Gastroesophageal sphincter (tissue), 4 donors: ENCODE data around the gene MYO3B. TPM values are rescaled to one million over a fixed set of nuclear protein-coding genes. Genes with fewer than 3 reads are reported as not detected.

Source experiments
- ATAC-seq: fragments of 150-250 bp; one replicate; pipeline ENCODE4 v1.9.1; 2016; ENCODE audit warnings: mild to moderate bottlenecking, moderate library complexity
- H3K27ac ChIP-seq, 4 donors: fragments of 200-600 bp; sonication (generic) in 3 of 4; 1 replicate in 3 of 4; 2 replicates in 1 of 4; pipeline ENCODE4 v1.5.1; 2016 to 2019
- H3K27me3 ChIP-seq: fragments of 200-600 bp; sonication (generic); one replicate; pipeline ENCODE4 v1.5.1; 2019
- H3K36me3 ChIP-seq, 2 donors: fragments of 200-600 bp; sonication (generic); one replicate each; pipeline ENCODE4 v1.5.1; 2019; ENCODE audit warnings: control low read depth in 1 of 2
- H3K4me1 ChIP-seq, 3 donors: fragments of 200-600 bp; sonication (generic); 1 replicate in 2 of 3; 2 replicates in 1 of 3; pipeline ENCODE4 v1.5.1; 2016 to 2019; ENCODE audit warnings: control low read depth in 2 of 3
- H3K4me3 ChIP-seq, 2 donors: fragments of 200-600 bp; sonication (generic); one replicate each; pipeline ENCODE4 v1.5.1; 2019; ENCODE audit warnings: mild to moderate bottlenecking in 1 of 2, moderate library complexity in 1 of 2
- H3K9me3 ChIP-seq, 3 donors: fragments of 200-600 bp; sonication (generic); one replicate each; pipeline ENCODE4 v1.5.1; 2017 to 2019; ENCODE audit warnings: control low read depth in 2 of 3
- EP300 ChIP-seq: sonication (generic); formaldehyde crosslinking; IDR thresholded peaks from one replicate; pipeline ENCODE4 v1.6.1; 2017; ENCODE audit warnings: antibody characterized with exemption, mild to moderate bottlenecking
- POLR2A ChIP-seq, 2 donors: fragments of 450-650 bp; IDR thresholded peaks; one replicate each; pipeline ENCODE4 v1.6.1; 2017; ENCODE audit warnings: antibody characterized with exemption in 2 of 2, mild to moderate bottlenecking in 2 of 2, moderate library complexity in 1 of 2
- POLR2AphosphoS5 ChIP-seq: sonication (generic); formaldehyde crosslinking; IDR thresholded peaks from one replicate; pipeline ENCODE4 v1.6.1; 2017; ENCODE audit warnings: antibody characterized with exemption
- WGBS, 2 donors: methylation state at CpG; one replicate each; pipeline ENCODE4 v1.1.5; 2018; ENCODE audit warnings: low coverage in 1 of 2; 5-methylcytosine and 5-hydroxymethylcytosine counted together
- total RNA-seq, 4 donors: library from RNA; depleted of rRNA; stranded (reverse); fragments of >200 nt; gene quantifications; one replicate each; pipeline ENCODE4 v1.1.0, GENCODE V29; 2016
- TF ChIP-seq, protein P1 (sequence below), 4 experiments: fragments of 200-600 bp in 2 of 4; fragments of 450-650 bp in 2 of 4; sonication (generic) in 1 of 4; IDR thresholded peaks; one replicate each; pipeline ENCODE4 v1.5.1; 2017 to 2019; ENCODE audit warnings: antibody characterized with exemption in 4 of 4, mild to moderate bottlenecking in 2 of 4, moderate library complexity in 2 of 4

Gene MYO3B
- total RNA-seq, 4 donors from 2014 or later = not detected

DNA sequence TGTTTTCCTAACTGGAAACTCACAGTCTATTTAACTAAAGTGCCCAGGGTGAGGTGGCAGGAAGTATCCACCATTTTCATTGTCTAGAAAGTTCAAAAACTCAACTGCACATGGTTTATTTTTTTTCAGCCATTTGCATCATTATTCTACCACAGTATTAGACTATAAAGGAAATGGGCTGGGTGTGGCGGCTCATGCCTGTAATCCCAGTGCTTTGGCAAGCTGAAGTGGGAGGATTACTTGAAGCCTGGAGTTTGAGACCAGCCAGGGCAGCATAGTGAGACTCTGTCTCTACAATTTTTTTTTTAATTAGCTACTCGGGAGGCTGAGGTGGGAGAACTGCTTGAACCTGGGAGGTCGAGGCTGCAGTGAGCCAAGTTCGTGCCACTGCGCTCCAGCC lies 213.8 kb downstream of the MYO3B start:
- H3K36me3 ChIP-seq = no peaks in the 10 kb centered on the region
- H3K27me3 ChIP-seq = peaks cover 12% of the 10 kb centered on the region
- no peak for ATAC-seq
- 100% methylated on average over 1 of the region's 5 CpGs for WGBS, 2 donors
- H3K27ac ChIP-seq = no peak overlapping the region
- peaks cover 0 to 18% (median 3%) of the 10 kb centered on the region in 3 donors for H3K4me1 ChIP-seq
- TF ChIP-seq, protein P1, sequence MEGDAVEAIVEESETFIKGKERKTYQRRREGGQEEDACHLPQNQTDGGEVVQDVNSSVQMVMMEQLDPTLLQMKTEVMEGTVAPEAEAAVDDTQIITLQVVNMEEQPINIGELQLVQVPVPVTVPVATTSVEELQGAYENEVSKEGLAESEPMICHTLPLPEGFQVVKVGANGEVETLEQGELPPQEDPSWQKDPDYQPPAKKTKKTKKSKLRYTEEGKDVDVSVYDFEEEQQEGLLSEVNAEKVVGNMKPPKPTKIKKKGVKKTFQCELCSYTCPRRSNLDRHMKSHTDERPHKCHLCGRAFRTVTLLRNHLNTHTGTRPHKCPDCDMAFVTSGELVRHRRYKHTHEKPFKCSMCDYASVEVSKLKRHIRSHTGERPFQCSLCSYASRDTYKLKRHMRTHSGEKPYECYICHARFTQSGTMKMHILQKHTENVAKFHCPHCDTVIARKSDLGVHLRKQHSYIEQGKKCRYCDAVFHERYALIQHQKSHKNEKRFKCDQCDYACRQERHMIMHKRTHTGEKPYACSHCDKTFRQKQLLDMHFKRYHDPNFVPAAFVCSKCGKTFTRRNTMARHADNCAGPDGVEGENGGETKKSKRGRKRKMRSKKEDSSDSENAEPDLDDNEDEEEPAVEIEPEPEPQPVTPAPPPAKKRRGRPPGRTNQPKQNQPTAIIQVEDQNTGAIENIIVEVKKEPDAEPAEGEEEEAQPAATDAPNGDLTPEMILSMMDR (IDR thresholded peaks at IDR 0.05) = no peak
- TF ChIP-seq EP300 (no peak), POLR2AphosphoS5 (no peak), POLR2A (IDR thresholded peaks at IDR 0.05) (no peak)
- H3K9me3 ChIP-seq = no peaks in the 10 kb centered on the region
- H3K4me3 ChIP-seq = no peak overlapping the region

DNA sequence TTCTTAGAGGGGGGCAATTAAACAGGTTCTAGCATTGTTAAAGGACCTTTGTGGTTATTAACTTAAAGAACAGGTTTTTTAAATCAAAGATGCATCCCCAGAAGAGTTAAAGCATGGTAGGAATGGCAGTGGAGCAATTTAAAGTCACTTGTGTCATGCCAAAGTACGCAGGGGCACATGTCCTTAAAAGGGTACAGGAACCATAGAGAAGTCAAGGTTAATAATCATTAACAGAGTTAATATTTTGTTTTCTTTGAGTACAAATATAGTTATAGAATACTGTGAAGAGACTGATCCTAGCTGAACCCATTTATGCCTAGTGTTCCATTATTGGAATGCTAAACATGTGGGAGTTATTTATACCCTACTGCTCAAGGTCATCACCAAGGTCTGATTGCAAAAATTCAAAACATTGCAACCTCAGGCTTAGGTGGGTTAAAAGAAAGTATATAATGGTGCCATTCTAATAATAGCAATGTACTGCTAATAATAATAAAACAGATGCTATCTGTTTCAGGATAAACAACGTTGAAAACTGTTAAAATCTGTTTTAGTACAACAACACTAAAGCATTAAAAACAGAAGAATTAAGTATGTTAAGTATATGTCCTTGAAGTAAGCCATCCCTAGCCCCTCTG lies 216.0 kb downstream of the MYO3B start:
- no peak for TF ChIP-seq POLR2A (IDR thresholded peaks at IDR 0.05)
- TF ChIP-seq EP300 = no peak
- no peak for TF ChIP-seq POLR2AphosphoS5
- TF ChIP-seq, protein P1 (IDR thresholded peaks at IDR 0.05) = no peak
- 33 to 44% methylated on average over 2 of the region's 2 CpGs for WGBS, 2 donors
- H3K27ac ChIP-seq = no peak overlapping the region
- H3K4me3 ChIP-seq = no peak overlapping the region
- H3K27me3 ChIP-seq = no peaks in the 10 kb centered on the region
- H3K4me1 ChIP-seq = peaks cover 0 to 18% (median 3%) of the 10 kb centered on the region in 3 donors
- no peaks in the 10 kb centered on the region for H3K36me3 ChIP-seq
- ATAC-seq = no peak
- H3K9me3 ChIP-seq = no peaks in the 10 kb centered on the region

DNA sequence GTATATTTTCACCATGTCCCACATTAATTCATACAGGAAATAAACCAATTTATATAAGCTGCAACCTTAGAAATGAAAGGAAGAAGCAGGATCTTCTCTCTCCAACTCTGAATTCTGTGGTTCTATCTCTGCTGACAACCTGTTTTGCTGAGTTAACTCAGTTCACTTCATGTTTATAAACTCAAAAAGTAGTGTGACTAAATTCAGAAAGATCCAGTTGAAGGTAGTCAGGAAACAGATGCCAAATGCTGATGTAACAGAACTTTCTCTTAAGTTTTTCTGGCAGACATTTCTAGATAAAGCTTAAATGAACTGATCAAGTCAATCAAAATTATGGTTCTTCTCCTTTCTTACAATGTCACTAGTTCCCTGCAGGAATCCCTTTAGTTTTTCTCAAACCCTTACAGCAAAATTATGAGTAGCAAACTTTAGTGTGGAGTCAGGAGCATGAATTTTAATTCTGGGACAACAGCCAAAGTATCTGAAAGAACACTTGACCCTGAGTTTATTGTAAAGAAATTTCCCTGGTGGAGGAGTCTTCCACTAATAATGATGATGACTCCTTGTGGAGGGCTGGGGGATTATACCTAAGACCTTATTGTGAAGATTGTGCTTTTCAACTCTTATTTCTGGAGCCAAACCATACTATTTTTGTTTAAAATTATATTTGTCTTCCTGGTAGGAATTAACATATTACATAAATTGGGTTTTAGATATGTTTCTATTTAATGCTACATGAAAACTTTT lies 216.9 kb downstream of the MYO3B start:
- no peak overlapping the region for H3K27ac ChIP-seq
- no peaks in the 10 kb centered on the region for H3K27me3 ChIP-seq
- peaks cover 0 to 18% (median 3%) of the 10 kb centered on the region in 3 donors for H3K4me1 ChIP-seq
- ATAC-seq = no peak
- no peaks in the 10 kb centered on the region for H3K36me3 ChIP-seq
- H3K9me3 ChIP-seq = no peaks in the 10 kb centered on the region
- no peak overlapping the region for H3K4me3 ChIP-seq
- TF ChIP-seq POLR2AphosphoS5 (no peak), EP300 (no peak), POLR2A (IDR thresholded peaks at IDR 0.05) (no peak)
- TF ChIP-seq, protein P1 (IDR thresholded peaks at IDR 0.05) = no peak

DNA sequence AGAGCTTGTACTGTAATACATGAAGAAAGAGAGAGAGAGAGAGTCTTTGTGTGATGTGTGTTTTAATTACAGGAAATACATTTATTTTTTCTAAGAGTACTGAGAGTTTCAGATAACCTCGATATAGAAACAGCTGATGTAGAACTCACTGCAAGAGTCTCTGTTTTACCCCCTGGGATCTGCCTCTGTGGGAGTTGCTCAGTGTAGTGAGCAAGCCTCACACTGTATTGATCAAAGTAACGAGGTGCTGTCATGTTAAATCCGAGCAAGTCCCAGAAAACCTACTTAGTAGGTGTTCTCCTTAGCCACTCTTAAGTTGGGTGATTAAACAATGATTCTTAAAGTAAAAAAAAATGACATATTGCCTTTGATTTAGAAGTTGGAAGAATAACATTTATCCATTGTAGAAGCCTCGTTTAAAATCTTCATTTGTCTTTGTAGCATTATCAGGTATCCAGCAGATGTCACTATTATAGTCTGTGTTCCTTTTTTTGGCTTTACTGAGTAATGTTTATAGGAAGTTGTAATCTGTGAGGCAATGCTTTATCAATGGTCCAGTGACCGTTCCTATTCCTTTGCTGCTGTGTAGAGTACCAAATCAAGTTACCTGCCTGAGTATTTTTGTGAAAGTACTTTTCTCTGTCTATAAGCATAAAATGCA lies 219.0 kb downstream of the MYO3B start:
- Histone ChIP-seq H3K4me1 (peaks cover 0 to 18% (median 3%) of the 10 kb centered on the region in 3 donors), H3K36me3 (no peaks in the 10 kb centered on the region), H3K27ac (no peak overlapping the region), H3K4me3 (no peak overlapping the region), H3K27me3 (no peaks in the 10 kb centered on the region), H3K9me3 (no peaks in the 10 kb centered on the region)
- WGBS, 2 donors = 13 to 27% methylated on average over 5 of the region's 5 CpGs
- TF ChIP-seq POLR2A (IDR thresholded peaks at IDR 0.05) = no peak
- no peak for TF ChIP-seq POLR2AphosphoS5
- TF ChIP-seq, protein P1 (IDR thresholded peaks at IDR 0.05) = no peak
- ATAC-seq = no peak
